Epithelial cell of esophagus (primary cell): ENCODE results near the gene KRTAP19-4.

Source experiments
- DNase-seq: peaks from one replicate; pipeline ENCODE4 v3.0.0; 2010; ENCODE audit warnings: low read depth
- H3K4me3 ChIP-seq: 2 replicates; pipeline ENCODE4 v1.5.1; 2011; ENCODE audit warnings: mild to moderate bottlenecking, low read length, control low read depth
- TF ChIP-seq, protein P1 (sequence below): IDR thresholded peaks from 2 replicates; pipeline ENCODE4 v1.5.1; 2011; ENCODE audit warnings: low read depth, mild to moderate bottlenecking, low read length, control low read depth, inconsistent platforms; ENCODE audit not compliant: insufficient read depth; ENCODE audit errors: missing control alignments

Gene KRTAP19-4

DNA sequence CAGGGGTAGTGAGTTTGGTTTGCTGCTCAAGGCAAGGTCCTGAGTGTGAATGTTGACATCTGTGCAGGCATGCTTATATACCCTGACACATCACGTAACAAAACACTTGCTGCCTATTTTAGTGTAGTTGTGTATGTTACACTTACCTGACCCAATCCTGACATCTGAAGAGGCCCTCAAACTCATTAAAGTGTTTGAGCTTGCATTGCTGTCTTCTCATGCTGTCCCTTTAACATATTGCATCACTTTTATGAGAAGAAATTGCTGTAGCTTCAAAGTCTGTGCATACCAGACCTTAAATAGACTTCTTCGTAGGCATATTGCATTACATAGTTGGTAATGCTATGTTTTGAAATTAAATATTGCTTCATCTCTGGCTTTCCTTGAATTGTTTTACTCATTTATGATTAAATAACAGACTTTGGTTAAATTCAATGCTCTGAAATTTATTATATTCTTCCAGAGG is 5.0 kb downstream of the KRTAP19-4 start, which contains the start of gene KRTAP19-3:
TSS of gene KRTAP19-3 (minus strand) at position 51 of the 466 bp plus-strand sequence. CDS start 56 bp downstream, outside the sequence.
- DNase-seq = peak; percentile 17
- TF ChIP-seq, protein P1, sequence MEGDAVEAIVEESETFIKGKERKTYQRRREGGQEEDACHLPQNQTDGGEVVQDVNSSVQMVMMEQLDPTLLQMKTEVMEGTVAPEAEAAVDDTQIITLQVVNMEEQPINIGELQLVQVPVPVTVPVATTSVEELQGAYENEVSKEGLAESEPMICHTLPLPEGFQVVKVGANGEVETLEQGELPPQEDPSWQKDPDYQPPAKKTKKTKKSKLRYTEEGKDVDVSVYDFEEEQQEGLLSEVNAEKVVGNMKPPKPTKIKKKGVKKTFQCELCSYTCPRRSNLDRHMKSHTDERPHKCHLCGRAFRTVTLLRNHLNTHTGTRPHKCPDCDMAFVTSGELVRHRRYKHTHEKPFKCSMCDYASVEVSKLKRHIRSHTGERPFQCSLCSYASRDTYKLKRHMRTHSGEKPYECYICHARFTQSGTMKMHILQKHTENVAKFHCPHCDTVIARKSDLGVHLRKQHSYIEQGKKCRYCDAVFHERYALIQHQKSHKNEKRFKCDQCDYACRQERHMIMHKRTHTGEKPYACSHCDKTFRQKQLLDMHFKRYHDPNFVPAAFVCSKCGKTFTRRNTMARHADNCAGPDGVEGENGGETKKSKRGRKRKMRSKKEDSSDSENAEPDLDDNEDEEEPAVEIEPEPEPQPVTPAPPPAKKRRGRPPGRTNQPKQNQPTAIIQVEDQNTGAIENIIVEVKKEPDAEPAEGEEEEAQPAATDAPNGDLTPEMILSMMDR = no peak
- no peak within 1 kb of the TSS for H3K4me3 ChIP-seq

DNA sequence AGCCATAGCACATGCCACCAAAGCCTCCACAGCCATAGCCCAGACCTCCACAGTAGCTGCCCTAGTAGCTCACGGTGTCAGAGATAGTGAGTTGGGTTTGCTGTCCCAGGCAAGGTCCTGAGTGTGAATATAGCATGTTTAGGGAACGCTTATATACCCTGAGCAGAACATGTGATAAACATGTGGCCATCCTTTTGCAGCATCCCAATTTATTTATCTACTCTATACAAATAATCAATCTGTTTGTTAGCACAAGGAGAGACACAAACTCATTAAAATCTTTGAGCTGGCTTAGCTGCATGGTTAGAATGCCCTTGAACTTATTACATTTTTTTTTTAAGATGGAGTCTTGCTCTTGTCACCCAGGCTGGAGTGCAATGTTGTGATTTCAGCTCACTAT is 9.6 kb downstream of the KRTAP19-4 start, which contains the start of gene KRTAP19-2:
TSS of gene KRTAP19-2 (minus strand) at position 101 of the 400 bp plus-strand sequence. CDS start at position 13, 88 bp downstream.
- TF ChIP-seq, protein P1 = no peak
- DNase-seq = no peak

DNA sequence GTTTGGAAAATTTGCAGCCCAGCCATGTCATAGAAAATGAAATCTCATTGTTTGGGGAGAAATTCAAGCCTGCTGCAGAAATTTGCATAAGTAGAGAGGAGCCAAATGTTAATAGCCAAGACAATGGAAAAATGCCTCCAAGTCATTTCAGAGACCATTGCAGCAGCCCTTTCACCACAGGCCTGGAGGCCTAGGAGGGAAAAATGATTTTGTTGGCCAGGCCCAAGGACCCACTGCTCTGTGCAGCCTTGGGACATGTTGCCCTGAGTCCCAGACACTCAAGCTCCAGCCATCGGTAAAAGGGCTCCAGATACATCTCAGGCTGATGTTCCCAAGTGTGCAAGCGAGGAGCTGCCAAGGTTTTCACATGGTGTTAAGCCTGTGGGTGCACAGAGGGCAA is 10.8 kb downstream of the KRTAP19-4 start:
- TF ChIP-seq, protein P1 = no peak

More for the DNA sequence above, 9.6 kb downstream of the KRTAP19-4 start, which contains the start of gene KRTAP19-2:
- H3K4me3 ChIP-seq = no peak within 1 kb of the TSS

DNA sequence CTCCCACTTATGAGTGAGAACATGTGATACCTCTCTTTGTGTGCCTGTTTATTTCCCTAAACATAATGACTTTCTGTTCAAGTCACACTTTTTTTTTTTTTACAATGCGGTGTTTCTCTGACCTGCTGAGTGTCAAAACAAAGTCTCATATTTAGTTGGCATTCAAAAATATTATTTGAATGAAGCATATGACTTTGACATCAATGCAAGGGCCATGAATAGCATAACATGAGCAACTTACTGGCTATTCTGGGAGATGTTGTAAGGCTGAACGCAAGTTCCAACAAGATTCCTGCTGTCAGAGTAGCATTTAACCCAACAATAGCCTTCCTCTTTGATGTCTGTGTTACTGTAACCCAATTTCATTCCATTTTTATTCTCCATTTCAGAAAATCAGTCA is 14.8 kb downstream of the KRTAP19-4 start:
- DNase-seq = peak; percentile 85
- TF ChIP-seq, protein P1 = no peak
- no peak overlapping the region for H3K4me3 ChIP-seq

More for the DNA sequence above, 10.8 kb downstream of the KRTAP19-4 start:
- no peak for DNase-seq
- no peak overlapping the region for H3K4me3 ChIP-seq

DNA sequence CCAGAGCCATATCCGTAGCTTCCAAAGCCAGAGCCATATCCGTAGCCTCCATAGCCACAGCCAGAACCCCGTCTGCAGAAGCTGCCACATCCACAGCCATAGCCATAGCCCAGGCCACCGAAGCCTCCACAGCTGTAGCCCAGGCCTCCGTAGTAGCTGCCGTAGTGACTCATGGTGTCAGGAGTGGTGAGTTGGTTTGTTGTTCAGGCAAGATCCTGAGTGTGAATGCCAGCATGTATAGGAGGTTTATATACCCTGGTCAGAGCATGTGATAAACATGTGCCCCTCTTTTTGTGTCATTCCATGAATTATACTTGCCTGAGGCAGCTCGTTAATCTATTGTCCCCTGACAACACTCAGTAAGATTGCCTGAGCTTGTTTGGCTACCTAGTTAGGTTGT is 16.8 kb downstream of the KRTAP19-4 start, which contains the start of gene KRTAP19-1:
TSS of gene KRTAP19-1 (minus strand) at position 223 of the 400 bp plus-strand sequence. CDS start at position 173, 50 bp downstream.
- TF ChIP-seq, protein P1 = no peak
- no peak within 1 kb of the TSS for H3K4me3 ChIP-seq
- DNase-seq = peak; percentile 64

DNA sequence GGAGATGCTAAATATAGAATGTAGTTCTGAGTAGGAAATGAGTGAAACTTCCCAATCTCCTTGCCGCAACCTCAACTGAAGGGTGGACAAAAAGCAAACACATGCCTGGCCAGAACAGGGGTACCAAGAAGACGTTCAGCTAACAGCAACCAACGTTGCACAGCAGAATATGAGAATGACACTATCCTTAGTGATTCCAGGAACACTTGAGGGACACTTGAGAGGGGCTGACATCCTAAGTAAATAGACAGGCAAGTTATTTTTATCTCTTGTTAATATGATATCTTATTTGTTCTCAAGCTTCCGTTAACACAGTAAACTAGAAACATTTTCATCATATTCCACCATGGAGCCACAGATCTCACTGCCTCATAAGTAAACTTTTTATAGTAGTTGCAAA is 17.7 kb downstream of the KRTAP19-4 start:
- no peak for DNase-seq
- TF ChIP-seq, protein P1 = no peak
- no peak overlapping the region for H3K4me3 ChIP-seq

DNA sequence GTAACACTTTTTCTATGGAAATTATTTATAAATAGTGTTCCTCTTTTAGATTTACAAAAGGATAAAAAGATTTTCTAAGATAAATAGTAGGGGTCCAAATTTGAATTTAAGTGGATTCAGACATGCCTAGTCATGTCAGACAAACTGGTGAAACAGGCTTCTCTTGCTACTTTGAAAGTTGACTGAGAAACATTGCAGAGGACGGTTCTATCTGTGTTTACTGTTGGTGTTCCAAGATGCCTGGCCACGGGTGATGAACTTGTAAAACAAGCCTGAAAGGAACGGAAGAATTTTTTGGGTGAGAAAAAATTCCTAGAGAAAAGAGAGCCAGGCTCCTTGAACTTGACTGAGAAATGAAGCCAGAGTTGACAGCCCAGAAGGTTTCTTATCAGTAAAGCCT is 19.0 kb downstream of the KRTAP19-4 start:
- DNase-seq = peak; percentile 79
- H3K4me3 ChIP-seq = no peak overlapping the region
- TF ChIP-seq, protein P1 = no peak
